Body of pancreas (tissue), 4 donors: ENCODE measurements around the gene CCDC107.

Source experiments
- CTCF ChIP-seq, 7 experiments: fragments of 450-650 bp in 4 of 7; fragments of 200-600 bp in 3 of 7; sonication (generic) in 3 of 7; IDR thresholded peaks; one replicate each; pipeline ENCODE4 v1.5.1; 2016 to 2019; ENCODE audit warnings: antibody characterized with exemption in 7 of 7
- POLR2A ChIP-seq, 3 donors: fragments of 450-650 bp; IDR thresholded peaks; one replicate each; pipeline ENCODE4 v1.6.1; 2016; ENCODE audit warnings: antibody characterized with exemption in 3 of 3, mild to moderate bottlenecking in 2 of 3

DNA sequence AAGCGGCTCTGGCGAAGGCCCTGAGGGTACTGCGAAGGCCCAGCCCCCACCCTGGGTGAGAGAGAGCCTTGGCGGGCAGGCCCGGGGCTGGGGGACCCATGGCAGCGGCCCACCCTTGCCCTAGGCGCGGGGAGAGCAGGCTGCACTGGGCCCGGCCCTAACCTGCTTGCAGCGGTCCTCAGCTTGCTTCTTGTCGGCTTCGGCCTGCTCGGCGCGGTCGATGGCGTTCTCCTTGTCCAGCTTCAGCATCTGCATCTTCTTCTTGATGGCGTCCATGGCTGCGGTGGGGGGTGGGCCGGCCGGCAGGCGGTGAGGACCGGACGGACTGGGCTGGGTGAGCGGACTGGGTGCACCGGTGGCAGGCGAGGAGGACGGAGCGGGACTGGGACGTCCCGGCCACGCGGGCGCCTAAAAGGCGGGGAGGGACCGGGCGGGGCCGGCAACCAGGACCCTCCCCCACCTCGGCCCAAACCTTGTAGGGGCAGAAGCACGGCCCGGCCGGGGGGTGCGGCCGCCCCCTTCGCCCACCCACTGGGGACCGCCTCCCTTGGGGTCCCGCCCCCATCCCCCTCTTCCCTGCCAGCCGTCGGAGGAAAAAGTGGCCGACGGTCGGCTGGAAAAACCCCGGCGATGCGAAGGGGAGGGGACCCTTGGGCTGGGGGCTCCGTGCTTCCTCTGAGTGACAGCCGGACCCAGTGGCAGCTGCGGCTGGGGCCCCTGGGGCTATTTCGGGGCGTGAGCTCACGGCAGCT is 31.6 kb downstream of the CCDC107 start, which contains the start of gene TPM2:
- TF ChIP-seq CTCF (IDR thresholded peaks at IDR 0.05), result no peak
- TF ChIP-seq POLR2A (IDR thresholded peaks at IDR 0.05), result no peak
